Heart right ventricle (tissue), 16 donors: ENCODE results near the gene AGBL1. TPM values are rescaled to one million over a fixed set of nuclear protein-coding genes. Genes with fewer than 3 reads are reported as not detected.

Source experiments
- ATAC-seq, 8 donors: fragments of 200-7000 bp; cut with Tn5 transposase; one replicate each; pipeline ENCODE4 v1.9.1; 2020; ENCODE audit warnings: mild to moderate bottlenecking in 8 of 8, moderate library complexity in 8 of 8, moderate number of reproducible peaks in 1 of 8
- DNase-seq, 2 donors: peaks; one replicate each; pipeline ENCODE4 v3.0.0-alpha.2; 2020
- H3K27ac ChIP-seq, 10 donors: fragments of 200-600 bp; sonication (generic) in 2 of 10; one replicate each; pipeline versions ENCODE4 v1.5.0 to v1.8.0; 2020 to 2022; ENCODE audit warnings: mild to moderate bottlenecking in 3 of 10
- H3K27me3 ChIP-seq, 7 donors: fragments of 200-600 bp; one replicate each; pipeline ENCODE4 v1.8.0; 2021 to 2022; ENCODE audit warnings: mild to moderate bottlenecking in 2 of 7
- H3K36me3 ChIP-seq, 9 donors: fragments of 200-600 bp; sonication (generic) in 1 of 9; one replicate each; pipeline versions ENCODE4 v1.5.0 to v1.8.0; 2020 to 2022; ENCODE audit warnings: mild to moderate bottlenecking in 2 of 9
- H3K4me1 ChIP-seq, 9 donors: fragments of 200-600 bp; sonication (generic) in 1 of 9; one replicate each; pipeline versions ENCODE4 v1.5.0 to v1.8.0; 2020 to 2022; ENCODE audit warnings: mild to moderate bottlenecking in 4 of 9
- H3K4me3 ChIP-seq, 10 donors: fragments of 200-600 bp; sonication (generic) in 2 of 10; one replicate each; pipeline versions ENCODE4 v1.5.0 to v1.8.0; 2020 to 2022; ENCODE audit warnings: mild to moderate bottlenecking in 7 of 10, moderate library complexity in 2 of 10
- H3K9me3 ChIP-seq, 11 donors: fragments of 200-600 bp in 10 of 11; sonication (generic) in 2 of 11; one replicate each; pipeline versions ENCODE4 v1.5.0 to v1.8.0; 2013 to 2022; ENCODE audit warnings: mild to moderate bottlenecking in 2 of 11, control low read depth in 1 of 11, moderate library complexity in 1 of 11
- CTCF ChIP-seq, 9 donors: fragments of 200-600 bp; sonication (generic) in 2 of 9; IDR thresholded peaks; one replicate each; pipeline versions ENCODE4 v1.5.0 to v1.8.0; 2021 to 2022; ENCODE audit warnings: antibody characterized with exemption in 9 of 9, mild to moderate bottlenecking in 5 of 9, moderate library complexity in 1 of 9
- WGBS, 2 donors: extraction: QIAGEN DNeasy Blood & Tissue Kit; methylation state at CpG; one replicate each; pipeline ENCODE4 v1.1.7; 2013; ENCODE audit warnings: inconsistent platforms in 1 of 2; 5-methylcytosine and 5-hydroxymethylcytosine counted together
- intact Hi-C, 10 donors: fragments of 100-400 bp; cut with DNase I; formaldehyde crosslinking; loops; one replicate each; pipeline versions ENCODE4 v1.11.1 to v1.14.2; 2022
- polyA plus RNA-seq, 2 donors: library from polyadenylated mRNA; stranded (reverse); fragments of 200-250 nt; gene quantifications; one replicate each; pipeline ENCODE4 v1.2.3, GENCODE V29; 2013
- total RNA-seq, 10 donors: library from RNA; stranded (reverse); fragmentation: NEBNext Ultra II Directional in 3 of 10; extraction: Animal tissue kit (Norgen Biotek cat#: 25700) in 3 of 10; gene quantifications; one replicate each; pipeline versions ENCODE4 v1.2.1 to v1.2.4, GENCODE V29; 2021 to 2023
- donor health status: Arrhythmogenic right ventricular cardiomyopathy.
- donor health status: ischemic (EF 13 %, LVEDD 7.1; RV severe dilation, severe dysfunction).
- donor health status: healthy with polysubstance abuse.
- donor health status: DM: no; HTN: yes; CAD: no.
- donor health status: DM: no; HTN: no; CAD: no.
- donor health status: ischemic (EF 25% LVEDD 6.9; RV normal size, moderate dysfunction).
- donor health status: ischemic (EF 25% LVEDD 5.7; RV mildly dilated, moderate dysfunction).
- donor health status: healthy.
- donor health status: DM: yes; HTN: yes; CAD: no.
- donor health status: Ischemic cardiomyopathy.
- donor health status: ischemic (EF 35%, LVEDD 5.7; RV mildly dilated, moderate dysfunction).
- donor health status: nonischemic (EF 11% LVEDD 7.7; RV severe dilation, severe dysfunction).
- donor health status: DM: yes; HTN: yes; CAD: no.
- donor health status: PGD.
- donor health status: ischemic (EF 29% LVEDD 5.4; RV normal size, mild dysfunction).
- donor health status: nonischemic (EF 23%, LVEDD 6.1; RV moderate dilation, normal function).

AGBL1 gene
- total and polyA plus RNA-seq, 12 donors: 0.02 to 0.13 (median 0.09) TPM; not detected in 7

GRCh38 chr15:86403221-86403620 lies 323.6 kb downstream of the AGBL1 start:
- Histone ChIP-seq H3K27ac (no peak overlapping the region), H3K27me3 (peaks cover 0 to 6% (median 0%) of the 10 kb centered on the region in 7 donors), H3K9me3 (no peaks in the 10 kb centered on the region), H3K4me3 (no peak overlapping the region), H3K36me3 (no peaks in the 10 kb centered on the region), H3K4me1 (no peaks in the 10 kb centered on the region)
- intact Hi-C loops: no loop called here
- DNase-seq (no peak), ATAC-seq (no peak)
- no peak for TF ChIP-seq CTCF (IDR thresholded peaks at IDR 0.05)

GRCh38 chr15:86403914-86404583 lies 324.4 kb downstream of the AGBL1 start:
- ATAC-seq: no peak
- intact Hi-C loops: no loop called here
- DNase-seq: no peak
- H3K27ac ChIP-seq: no peak overlapping the region
- H3K36me3 ChIP-seq: no peaks in the 10 kb centered on the region
- peaks cover 0 to 6% (median 0%) of the 10 kb centered on the region in 7 donors for H3K27me3 ChIP-seq
- no peak overlapping the region for H3K4me3 ChIP-seq
- no peaks in the 10 kb centered on the region for H3K9me3 ChIP-seq
- WGBS, 2 donors: 76 to 82% methylated on average over 3 of the region's 3 CpGs
- no peaks in the 10 kb centered on the region for H3K4me1 ChIP-seq
- no peak for TF ChIP-seq CTCF (IDR thresholded peaks at IDR 0.05)

- 79 to 82% methylated on average over 3 of the region's 3 CpGs for WGBS, 2 donors
- no peak for DNase-seq
- H3K9me3 ChIP-seq: no peaks in the 10 kb centered on the region
- H3K4me1 ChIP-seq: no peaks in the 10 kb centered on the region
- H3K27me3 ChIP-seq: peaks cover 0 to 6% (median 3%) of the 10 kb centered on the region in 7 donors
- H3K27ac ChIP-seq: no peak overlapping the region
- intact Hi-C loops: no loop called here
- no peak overlapping the region for H3K4me3 ChIP-seq
- ATAC-seq: no peak
- no peak for TF ChIP-seq CTCF (IDR thresholded peaks at IDR 0.05)
- H3K36me3 ChIP-seq: no peaks in the 10 kb centered on the region
Observed at GRCh38 chr15:86408261-86408660, 328.6 kb downstream of the AGBL1 start.

- no peaks in the 10 kb centered on the region for H3K36me3 ChIP-seq
Observed at GRCh38 chr15:86411916-86412315, 332.2 kb downstream of the AGBL1 start.

More at GRCh38 chr15:86411916-86412315, 332.2 kb downstream of the AGBL1 start:
- no peak for TF ChIP-seq CTCF (IDR thresholded peaks at IDR 0.05)
- H3K4me1 ChIP-seq: no peaks in the 10 kb centered on the region
- no peak overlapping the region for H3K4me3 ChIP-seq
- H3K27ac ChIP-seq: no peak overlapping the region
- H3K27me3 ChIP-seq: peaks cover 0 to 12% (median 3%) of the 10 kb centered on the region in 7 donors
- no peaks in the 10 kb centered on the region for H3K9me3 ChIP-seq
- WGBS, 2 donors: 62 to 70% methylated on average over 2 of the region's 2 CpGs
- intact Hi-C loops: no loop called here
- no peak for DNase-seq
- ATAC-seq: no peak
